Lower leg skin (tissue), 4 donors: ENCODE results near the gene LRRC46. TPM values are rescaled to one million over a fixed set of nuclear protein-coding genes. Genes with fewer than 3 reads are reported as not detected.

Source experiments
- DNase-seq, 2 donors: peaks; one replicate each; pipeline ENCODE4 v3.0.0-alpha.2; 2019; ENCODE audit warnings: low spot score in 2 of 2
- H3K4me3 ChIP-seq: fragments of 200-600 bp; sonication (generic); 2 replicates; pipeline ENCODE4 v1.5.1; 2017; ENCODE audit warnings: mild to moderate bottlenecking, low read depth; ENCODE audit not compliant: poor library complexity, severe bottlenecking
- CTCF ChIP-seq, 3 donors: fragments of 450-650 bp; IDR thresholded peaks; one replicate each; pipeline ENCODE4 v1.5.1; 2016; ENCODE audit warnings: antibody characterized with exemption in 3 of 3, mild to moderate bottlenecking in 3 of 3, moderate library complexity in 2 of 3
- POLR2A ChIP-seq, 2 donors: fragments of 450-650 bp; IDR thresholded peaks; one replicate each; pipeline ENCODE4 v1.6.1; 2016 to 2017; ENCODE audit warnings: antibody characterized with exemption in 2 of 2, mild to moderate bottlenecking in 1 of 2, moderate library complexity in 1 of 2
- WGBS, 2 donors: methylation state at CpG; one replicate each; pipeline ENCODE4 v1.1.5; 2018; 5-methylcytosine and 5-hydroxymethylcytosine counted together
- intact Hi-C: fragments of 100-400 bp; cut with DNase I; formaldehyde crosslinking; loops from one replicate; pipeline ENCODE4 v1.15.0; 2023; ENCODE audit warnings: low total_unique reads
- total RNA-seq, 4 donors: library from RNA; depleted of rRNA; stranded (reverse); fragments of >200 nt; gene quantifications; one replicate each; pipeline ENCODE4 v1.1.0, GENCODE V29; 2016

The LRRC46 gene
- total RNA-seq, 4 donors from 2014 or later: not detected

GRCh38 chr17:47792979-47793378 is 38.5 kb upstream of the LRRC46 start:
- 65 to 74% methylated on average over 6 of the region's 6 CpGs for WGBS, 2 donors
- intact Hi-C loops: no loop called here
- H3K4me3 ChIP-seq: no peak overlapping the region
- no peak for DNase-seq
- TF ChIP-seq POLR2A (IDR thresholded peaks at IDR 0.05): no peak
- no peak for TF ChIP-seq CTCF (IDR thresholded peaks at IDR 0.05)

GRCh38 chr17:47797797-47798196 is 33.7 kb upstream of the LRRC46 start:
- no peak overlapping the region for H3K4me3 ChIP-seq
- intact Hi-C loops: no loop called here
- no peak for DNase-seq
- TF ChIP-seq POLR2A (IDR thresholded peaks at IDR 0.05): no peak
- TF ChIP-seq CTCF (IDR thresholded peaks at IDR 0.05): no peak
- WGBS, 2 donors: 63 to 64% methylated on average over 2 of the region's 2 CpGs

DNA sequence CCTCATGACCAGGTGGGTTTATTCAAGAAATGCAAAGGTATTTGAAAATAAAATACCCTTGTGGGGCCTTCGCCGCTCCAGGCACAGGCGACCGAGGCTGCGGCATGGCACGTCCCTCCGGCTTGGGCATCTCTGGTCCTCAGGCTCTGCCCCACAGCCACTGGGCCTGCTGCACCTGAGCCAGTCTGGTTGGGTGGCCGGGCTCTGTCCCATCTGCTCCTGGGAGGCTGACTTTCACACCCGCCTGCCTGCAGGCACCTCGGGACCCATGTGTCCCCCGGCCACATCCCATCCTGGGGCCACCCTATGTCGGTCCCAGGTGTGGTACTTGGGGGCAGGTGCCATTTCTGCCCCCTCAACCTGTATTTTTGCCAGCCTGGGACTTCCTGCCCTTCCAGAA is 30.8 kb upstream of the LRRC46 start:
- DNase-seq: peak in 1 of 2 donors; percentile 70
- 76 to 82% methylated on average over 12 of the region's 12 CpGs for WGBS, 2 donors
- intact Hi-C loops: no loop called here
- TF ChIP-seq CTCF (IDR thresholded peaks at IDR 0.05) (no peak), POLR2A (IDR thresholded peaks at IDR 0.05) (no peak)
- no peak overlapping the region for H3K4me3 ChIP-seq

- DNase-seq: peak in 1 of 2 donors; percentile 49
- no peak for TF ChIP-seq POLR2A (IDR thresholded peaks at IDR 0.05)
- TF ChIP-seq CTCF (IDR thresholded peaks at IDR 0.05): no peak
- intact Hi-C loops: no loop called here
Measured at GRCh38 chr17:47801176-47801765, 30.2 kb upstream of the LRRC46 start.

GRCh38 chr17:47801906-47802305 is 29.6 kb upstream of the LRRC46 start:
- TF ChIP-seq CTCF (IDR thresholded peaks at IDR 0.05) (no peak), POLR2A (IDR thresholded peaks at IDR 0.05) (no peak)
- no peak overlapping the region for H3K4me3 ChIP-seq
- peak in 1 of 2 donors; percentile 49 for DNase-seq
- intact Hi-C loops: no loop called here
- 46 to 56% methylated on average over 6 of the region's 6 CpGs for WGBS, 2 donors

More at GRCh38 chr17:47801176-47801765, 30.2 kb upstream of the LRRC46 start:
- 84 to 87% methylated on average over 4 of the region's 4 CpGs for WGBS, 2 donors
- no peak overlapping the region for H3K4me3 ChIP-seq
